Measurements from ENCODE around the gene AP5B1. TPM values are rescaled to one million over a fixed set of nuclear protein-coding genes. Genes with fewer than 3 reads are reported as not detected.

The AP5B1 gene
- total RNA-seq, 1 experiment from 2014 or later, result 19.5 TPM

DNA sequence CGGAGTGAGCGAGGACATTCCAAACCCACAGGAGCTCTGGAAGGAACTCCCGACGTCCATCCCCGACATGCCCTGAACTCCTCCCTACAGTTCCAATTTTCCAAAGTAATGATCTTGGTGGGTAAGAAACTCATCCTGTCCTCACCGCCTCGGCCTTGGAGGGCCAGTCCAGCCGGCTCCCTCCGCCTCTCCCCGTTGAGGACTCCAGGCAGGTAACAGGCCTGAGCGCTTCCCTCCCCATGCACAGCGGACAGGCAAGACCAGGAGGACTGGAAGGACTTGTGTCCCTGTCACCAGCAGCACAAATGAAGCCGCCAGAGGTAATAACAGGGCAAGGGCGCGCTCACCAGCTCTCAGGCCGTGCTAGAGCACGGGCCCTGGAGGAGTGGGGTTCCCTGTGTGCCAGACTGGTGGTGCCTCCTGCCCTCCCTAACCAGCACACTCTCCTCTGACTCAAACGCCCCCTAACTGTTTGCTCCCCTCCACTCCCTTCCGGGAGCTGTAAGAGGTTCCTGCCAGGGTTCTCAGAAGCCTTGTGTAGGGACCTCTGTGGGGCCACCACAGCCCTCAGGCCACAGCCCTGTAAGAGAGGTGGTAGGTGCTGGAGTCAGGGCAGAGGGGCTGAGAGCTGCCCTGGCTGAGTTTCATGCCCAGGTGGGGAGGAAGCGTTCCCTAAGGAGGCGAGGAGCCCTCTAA, 23.2 kb upstream of the AP5B1 start (continued):
- TF ChIP-seq YY1 (IDR thresholded peaks at IDR 0.05; ENCODE audit: extremely low read depth, insufficient replicate concordance, low read depth, low read length) (no peak), POLR2AphosphoS5 (IDR thresholded peaks at IDR 0.05; ENCODE audit: low read depth, low read length) (no peak), EGR1 (IDR thresholded peaks at IDR 0.05; ENCODE audit: low read depth) (no peak)

DNA sequence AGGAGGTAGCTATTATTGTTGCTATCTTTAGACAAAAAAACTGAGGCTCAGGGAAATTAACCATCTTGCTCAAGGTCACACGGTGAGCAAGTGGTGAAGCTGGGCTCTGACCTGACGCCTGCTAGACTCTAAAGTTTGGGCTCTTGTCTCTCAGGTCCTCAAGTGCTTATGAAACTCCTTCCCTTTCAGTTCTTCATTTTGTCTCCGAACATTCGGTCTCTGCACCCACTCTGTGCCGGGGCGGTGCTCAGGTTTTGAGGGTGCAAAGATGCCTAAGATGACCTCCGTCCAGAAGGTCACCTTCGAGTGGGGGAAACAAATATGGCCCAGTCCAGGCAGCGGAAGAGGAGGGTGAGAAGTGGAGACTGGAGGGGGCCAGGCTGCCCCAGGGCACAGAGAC, 22.1 kb upstream of the AP5B1 start:
- CTCF ChIA-PET, result no interaction called here
- ATAC-seq, result no peak
- no TSS peak for BruUV-seq (replicated peaks)

More for the DNA sequence above, 22.1 kb upstream of the AP5B1 start:
- Histone ChIP-seq H4K20me1 (ENCODE audit: insufficient read depth) (no peaks in the 10 kb centered on the region), H3K9ac (ENCODE audit: low read length) (no peak overlapping the region), H3K4me1 (ENCODE audit: control insufficient read depth in 1 of 2, insufficient read depth in 2 of 2, low read length in 2 of 2) (peaks cover 0 to 3% of the 10 kb centered on the region in 2 experiments; a peak in 1 of 4 replicates), H3K4me3 (replicated peaks in 1 of 2; ENCODE audit: low read depth in 1 of 2, low read length in 2 of 2) (no peak overlapping the region), H3K36me3 (ENCODE audit: control insufficient read depth in 1 of 2, insufficient read depth in 2 of 2, low read length in 2 of 2) (no peaks in the 10 kb centered on the region), H3K27me3 (ENCODE audit: insufficient read depth, low read length) (no peaks in the 10 kb centered on the region), H3K79me2 (ENCODE audit: insufficient read depth, low read length) (no peaks in the 10 kb centered on the region), H3K9me3 (ENCODE audit: control insufficient read depth in 1 of 2, insufficient read depth in 1 of 2, low read depth in 1 of 2, low read length in 2 of 2) (no peaks in the 10 kb centered on the region), H3K27ac (ENCODE audit: low read depth, low read length) (no peak overlapping the region), H2AFZ (ENCODE audit: low read depth, low read length, poor library complexity, severe bottlenecking) (no peak overlapping the region), H3K9me2 (ENCODE audit: insufficient read depth) (no peaks in the 10 kb centered on the region), H3K4me2 (ENCODE audit: low read length) (no peak overlapping the region)
- POLR2A ChIA-PET, result interaction anchor here (0.7 kb wide), 1 partner anchor 83 kb away, joined by 3 read pairs; no protein-coding TSS in a partner anchor
- RAD21 ChIA-PET (ENCODE audit: low non-redundant PET in 1 of 2, low total read pairs in 2 of 2, uncharacterized antibody in 2 of 2, unreplicated experiment in 2 of 2), result no interaction called here
- intact Hi-C loops (cut with micrococcal nuclease), result no loop called here
- DNase-seq (ENCODE audit: low read depth, low spot score), result no peak
- TF ChIP-seq TCF7L2 (IDR thresholded peaks at IDR 0.05; ENCODE audit: borderline replicate concordance, extremely low read depth, insufficient read depth, insufficient read length) (no peak), EGR1 (IDR thresholded peaks at IDR 0.05; ENCODE audit: low read depth) (no peak), FOSL1 (IDR thresholded peaks at IDR 0.05; ENCODE audit: low read depth) (no peak), POLR2A (IDR thresholded peaks at IDR 0.05; ENCODE audit: borderline replicate concordance, extremely low read depth, insufficient read depth, insufficient read length) (no peak), SP1 (IDR thresholded peaks at IDR 0.05; ENCODE audit: low read depth) (no peak), EZH2phosphoT487 (IDR thresholded peaks at IDR 0.05; ENCODE audit: borderline replicate concordance) (no peak), CEBPB (IDR thresholded peaks at IDR 0.05; ENCODE audit: low read depth) (no peak), CBX3 (IDR thresholded peaks at IDR 0.05; ENCODE audit: low read depth) (no peak), ZFX (IDR thresholded peaks at IDR 0.05) (no peak), ZNF274 (IDR thresholded peaks at IDR 0.05; ENCODE audit: low read depth, low read length) (no peak), POLR2AphosphoS5 (IDR thresholded peaks at IDR 0.05; ENCODE audit: low read depth, low read length) (no peak), SRF (IDR thresholded peaks at IDR 0.05; ENCODE audit: low read depth) (no peak)
- TF ChIP-seq, protein P1, sequence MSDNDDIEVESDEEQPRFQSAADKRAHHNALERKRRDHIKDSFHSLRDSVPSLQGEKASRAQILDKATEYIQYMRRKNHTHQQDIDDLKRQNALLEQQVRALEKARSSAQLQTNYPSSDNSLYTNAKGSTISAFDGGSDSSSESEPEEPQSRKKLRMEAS (IDR thresholded peaks at IDR 0.05), result no peak

Measured in HCT116 (cell line).